ENCODE measurements around the gene NEU1. TPM values are rescaled to one million over a fixed set of nuclear protein-coding genes. Genes with fewer than 3 reads are reported as not detected.

The NEU1 gene
- total RNA-seq, 1 experiment from 2014 or later: 25.2 TPM

DNA sequence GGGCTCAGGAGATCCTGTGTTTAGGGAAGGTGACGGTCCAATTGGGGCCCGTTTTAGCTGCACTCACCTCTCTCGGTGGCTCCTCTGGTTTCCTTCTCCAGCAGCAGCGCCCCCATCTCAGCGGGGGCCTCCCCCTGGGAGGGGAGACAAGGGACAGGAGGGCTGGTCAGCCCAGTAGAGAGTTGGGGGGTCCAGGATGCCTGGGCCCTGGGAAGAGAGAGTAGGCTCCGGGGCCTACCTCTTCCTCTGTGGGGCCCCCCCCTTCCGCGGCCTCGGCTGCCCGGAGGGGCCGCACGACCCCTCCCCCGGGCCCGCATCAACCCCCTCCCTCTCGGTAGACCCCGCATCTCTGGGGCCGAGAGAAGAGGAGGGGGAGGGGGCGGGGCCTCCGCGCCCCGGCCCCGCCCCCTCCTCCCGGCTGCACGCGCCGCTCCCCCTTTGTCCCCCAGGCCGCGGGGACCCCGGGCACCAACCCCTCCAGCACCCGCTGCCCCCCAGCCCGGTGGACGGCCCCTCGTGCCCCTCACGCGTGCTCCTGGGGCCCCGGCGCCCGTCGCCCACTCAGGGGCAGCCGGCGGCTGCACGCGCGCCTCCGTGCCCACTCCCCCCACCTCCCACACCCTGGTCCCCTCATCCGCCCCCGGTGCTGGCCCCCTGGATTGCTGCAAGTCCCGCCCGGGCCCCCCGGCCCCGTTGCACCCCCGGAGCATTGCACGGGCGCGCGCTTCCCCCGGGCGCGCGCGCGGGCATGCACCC, 34.4 kb upstream of the NEU1 start:
- DNase-seq (ENCODE audit: extremely low read depth, low read depth): no peak

DNA sequence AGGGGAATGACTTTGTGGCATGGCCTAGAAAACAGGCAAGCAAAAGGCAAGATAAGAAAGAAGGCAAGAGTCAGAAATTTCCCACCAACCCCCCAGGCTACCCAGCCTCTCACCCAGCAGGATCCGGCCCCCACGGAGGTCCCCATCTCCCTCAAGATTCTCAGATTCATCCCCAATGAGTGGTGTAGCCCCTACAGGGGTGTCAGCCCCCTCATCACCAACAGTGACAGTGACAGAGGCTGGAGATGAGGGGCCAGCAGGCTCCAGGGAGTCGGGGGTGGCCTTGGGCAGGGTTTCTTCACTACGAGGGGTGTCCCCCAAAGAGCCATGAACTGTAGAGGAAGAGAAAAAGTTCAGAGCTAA, 33.9 kb upstream of the NEU1 start:
- no peak for DNase-seq (ENCODE audit: extremely low read depth, low read depth)

DNA sequence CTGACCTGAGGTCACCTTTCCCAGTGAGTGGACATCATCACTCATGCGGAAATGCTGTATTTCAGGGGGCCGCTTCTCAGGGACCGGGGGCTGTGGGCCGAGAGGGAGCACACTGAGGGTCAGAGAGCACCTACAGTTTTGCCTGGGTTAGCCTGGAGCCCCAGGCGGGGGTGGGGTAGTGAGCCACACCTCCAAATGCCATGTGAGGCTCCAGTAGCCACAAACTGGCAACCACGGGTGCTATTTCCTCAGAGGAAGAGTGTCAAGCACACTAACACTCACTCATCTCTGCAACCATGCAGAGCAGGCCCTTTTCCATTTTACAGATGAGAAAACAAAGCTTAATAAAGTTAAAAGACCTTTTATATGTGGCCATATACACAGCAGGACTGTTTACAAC, 30.2 kb upstream of the NEU1 start:
- no peak for DNase-seq (ENCODE audit: extremely low read depth, low read depth)

DNA sequence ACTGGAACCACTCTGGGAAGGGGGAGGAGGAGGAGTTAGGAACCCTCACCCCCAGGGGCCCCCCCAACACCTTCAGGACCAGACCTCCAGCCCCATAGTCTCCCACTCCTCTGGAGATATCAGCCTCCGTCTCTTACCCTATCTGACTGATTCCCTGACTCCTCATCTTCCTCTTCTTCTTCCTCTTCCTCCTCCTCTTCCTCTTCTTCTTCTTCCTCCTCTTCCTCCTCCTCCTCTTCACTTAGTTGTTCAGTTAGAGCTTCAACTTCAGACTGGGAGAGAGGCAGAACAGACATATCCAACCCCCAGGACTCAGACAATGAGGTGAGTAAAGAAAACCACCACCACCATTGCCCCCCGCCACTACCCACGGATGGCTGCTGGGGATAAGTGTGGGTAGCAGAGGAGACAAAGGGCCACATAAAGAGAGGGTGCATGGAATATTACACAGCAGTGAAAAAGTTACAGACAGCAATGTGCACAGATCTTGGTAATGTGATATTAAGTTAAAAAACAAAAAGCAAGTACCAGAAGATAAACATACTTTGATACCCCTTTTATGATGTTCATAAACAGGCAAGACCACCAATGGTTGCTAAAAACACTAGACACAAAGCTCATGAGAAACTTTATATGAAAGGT, 26.8 kb upstream of the NEU1 start:
- no peak for DNase-seq (ENCODE audit: extremely low read depth, low read depth)

DNA sequence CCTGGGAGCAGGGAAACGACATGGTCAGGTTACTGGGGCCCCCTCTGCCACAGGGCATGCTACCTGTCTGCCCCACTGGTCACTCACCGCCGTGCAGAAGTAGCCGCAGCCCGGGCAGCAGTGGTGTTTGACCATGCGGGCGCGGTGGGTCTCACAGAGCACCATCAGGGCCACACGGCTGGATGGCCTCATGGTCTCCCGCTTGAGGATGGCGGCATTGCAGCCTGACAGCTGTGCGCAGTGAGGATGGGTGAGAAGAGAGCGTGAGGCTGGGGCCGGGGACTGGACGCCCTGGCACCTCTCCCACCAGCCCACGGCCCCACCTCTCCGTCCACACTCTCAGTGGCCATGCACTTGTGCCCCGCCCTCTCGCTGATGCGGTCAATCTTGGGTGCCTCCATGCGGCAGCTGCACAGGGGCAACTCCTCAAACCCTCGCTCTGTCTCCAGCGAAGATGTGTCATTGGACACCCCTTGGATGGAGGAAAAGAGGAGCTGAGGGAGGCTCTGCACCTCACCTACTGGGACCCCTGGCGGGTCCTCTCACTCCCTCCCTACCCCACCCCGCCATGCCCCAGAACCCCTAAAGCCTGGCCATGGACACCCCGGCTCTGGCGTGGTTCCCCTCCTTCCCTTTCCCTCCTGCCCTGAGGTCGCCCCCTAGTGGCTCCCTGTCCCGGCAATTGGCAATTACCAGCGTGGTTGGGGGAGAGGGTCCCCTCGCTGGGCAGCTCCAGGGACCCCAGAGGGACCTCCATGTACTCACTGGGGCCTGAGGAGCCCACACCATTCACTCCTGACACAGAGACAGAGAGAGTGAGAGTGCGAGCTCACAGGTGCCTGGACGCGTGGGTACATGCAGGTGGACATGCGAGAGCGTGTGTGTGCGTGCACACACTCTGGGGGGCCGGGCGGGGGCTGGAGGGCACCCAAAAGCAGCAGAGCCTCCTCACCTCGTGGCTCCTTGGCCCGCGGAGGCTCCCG, 25.9 kb upstream of the NEU1 start:
- no peak for DNase-seq (ENCODE audit: extremely low read depth, low read depth)

DNA sequence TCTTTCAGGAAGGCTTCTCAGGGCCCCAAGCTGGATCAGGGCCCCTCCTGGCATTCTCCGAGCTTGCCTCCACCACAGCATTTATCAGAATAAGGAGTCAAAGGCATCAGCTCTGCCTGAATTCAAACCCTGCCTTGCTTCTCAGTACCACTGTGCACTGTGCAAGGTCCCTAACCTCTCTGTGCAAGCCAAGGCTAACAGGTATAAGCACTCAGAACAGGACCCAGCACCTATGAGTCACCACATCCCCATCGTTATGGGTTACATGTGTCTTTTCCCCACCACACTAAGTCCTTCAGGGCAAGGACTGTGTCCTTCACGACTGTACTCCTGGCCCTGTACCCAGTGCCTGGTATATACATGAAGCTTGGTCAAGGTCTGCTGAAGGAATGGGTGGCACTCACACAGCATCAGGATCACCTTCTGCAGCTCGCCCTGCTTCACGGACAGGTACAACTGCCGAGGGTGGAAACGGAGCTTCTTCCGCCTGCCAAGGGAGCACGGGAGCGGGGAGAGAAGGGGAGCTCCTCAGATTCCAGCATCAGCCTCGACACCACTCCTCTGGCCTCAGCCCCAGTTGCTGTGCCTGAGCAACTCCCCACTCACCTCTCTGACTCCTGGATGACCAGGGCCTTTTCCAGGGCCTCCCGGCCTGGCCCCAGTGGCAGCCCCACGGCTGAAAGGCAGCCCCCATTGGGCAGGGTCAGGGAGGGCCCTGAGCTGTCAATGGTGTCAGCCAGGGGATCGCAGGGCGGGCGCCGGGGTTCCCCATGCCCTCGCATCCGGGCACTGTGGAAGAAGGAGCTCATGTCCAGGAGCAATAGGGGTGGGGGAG, 24.8 kb upstream of the NEU1 start:
- no peak for DNase-seq (ENCODE audit: extremely low read depth, low read depth)

DNA sequence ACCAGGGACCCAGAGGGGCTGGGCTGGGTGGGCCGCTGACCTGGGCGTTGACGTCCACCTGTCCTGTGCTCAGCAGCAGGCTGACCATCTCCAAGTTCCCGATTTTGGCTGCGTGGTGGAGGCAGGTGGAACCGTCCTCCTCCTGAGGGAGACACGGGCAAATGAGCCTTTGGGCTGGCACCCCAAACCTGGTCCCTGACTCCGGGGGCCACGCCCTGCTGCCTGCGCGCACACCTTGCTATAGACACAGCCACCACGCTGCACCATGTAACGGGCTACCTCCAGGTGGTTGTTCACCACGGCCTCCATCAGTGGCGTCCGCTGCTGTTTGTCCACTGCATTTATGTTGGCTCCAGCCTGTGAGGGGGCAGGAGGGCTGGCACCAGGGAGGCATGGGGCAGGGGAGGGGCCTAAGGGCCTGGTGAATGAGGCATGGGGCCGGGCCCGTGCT, 23.9 kb upstream of the NEU1 start:
- DNase-seq (ENCODE audit: extremely low read depth, low read depth): no peak

DNA sequence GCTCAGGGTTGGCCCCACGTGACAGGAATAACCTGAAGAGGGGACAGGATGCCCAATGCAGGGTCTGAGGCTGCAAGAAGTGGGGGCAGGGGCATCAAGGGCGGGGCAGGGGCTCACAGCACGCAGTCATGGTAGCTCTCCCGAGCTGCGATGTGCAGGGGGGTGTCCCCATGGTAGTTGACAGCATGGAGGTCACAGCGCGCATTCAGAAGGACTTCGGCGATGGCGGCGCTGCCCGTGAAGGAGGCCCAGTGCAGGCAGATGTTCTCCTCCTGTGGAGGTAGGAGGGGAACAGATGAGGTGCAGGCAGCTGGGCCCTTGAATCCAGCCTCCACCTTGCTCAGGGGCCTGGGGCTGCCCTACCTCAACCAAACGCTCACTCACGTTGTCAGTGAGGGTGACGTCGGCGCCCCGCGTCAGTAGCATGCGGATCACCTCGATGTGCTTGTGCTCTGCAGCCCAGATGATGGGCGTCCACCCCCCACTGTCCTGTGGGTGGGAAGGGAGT, 22.0 kb upstream of the NEU1 start:
- no peak for DNase-seq (ENCODE audit: extremely low read depth, low read depth)

DNA sequence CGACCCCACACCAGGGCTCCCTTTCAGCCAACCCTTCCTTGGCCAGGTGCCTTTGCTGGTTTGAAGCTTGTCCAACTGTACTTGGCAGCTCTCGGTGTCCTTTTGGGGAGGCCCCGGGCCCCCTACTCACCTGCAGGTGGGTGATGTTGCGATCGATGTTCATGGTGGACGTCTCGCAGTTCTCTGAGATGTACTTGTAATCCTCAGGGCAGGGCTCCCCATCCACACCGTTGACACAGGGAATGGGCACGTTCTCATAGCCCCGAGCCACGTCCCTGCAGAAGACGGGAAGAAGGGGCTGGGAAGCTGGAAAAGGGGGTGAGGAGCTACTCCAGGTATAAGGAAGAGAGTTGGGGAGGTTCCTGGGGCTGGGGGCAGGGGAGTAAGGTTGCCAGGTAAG, 21.1 kb upstream of the NEU1 start:
- no peak for DNase-seq (ENCODE audit: extremely low read depth, low read depth)

DNA sequence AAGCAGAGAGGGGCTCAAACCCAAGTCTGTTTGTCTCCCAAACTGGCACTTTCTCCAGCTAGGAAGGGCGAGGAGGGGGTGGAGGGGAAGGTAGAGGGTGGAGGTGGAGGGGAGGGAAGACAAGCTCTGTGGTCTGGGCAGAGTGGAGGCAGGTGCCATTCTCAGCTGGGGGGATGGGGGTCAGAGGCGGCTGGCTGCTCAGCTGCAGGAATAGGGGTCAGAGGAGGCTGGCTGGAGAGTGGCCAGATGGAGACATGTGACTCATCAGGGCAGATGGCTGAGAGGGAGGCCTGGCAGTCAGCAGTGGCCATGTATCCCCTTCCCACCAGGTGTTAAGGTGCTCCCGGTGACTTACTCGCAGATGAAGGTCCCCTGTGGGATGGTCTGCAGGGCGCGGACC, 19.7 kb upstream of the NEU1 start:
- no peak for DNase-seq (ENCODE audit: extremely low read depth, low read depth)

DNA sequence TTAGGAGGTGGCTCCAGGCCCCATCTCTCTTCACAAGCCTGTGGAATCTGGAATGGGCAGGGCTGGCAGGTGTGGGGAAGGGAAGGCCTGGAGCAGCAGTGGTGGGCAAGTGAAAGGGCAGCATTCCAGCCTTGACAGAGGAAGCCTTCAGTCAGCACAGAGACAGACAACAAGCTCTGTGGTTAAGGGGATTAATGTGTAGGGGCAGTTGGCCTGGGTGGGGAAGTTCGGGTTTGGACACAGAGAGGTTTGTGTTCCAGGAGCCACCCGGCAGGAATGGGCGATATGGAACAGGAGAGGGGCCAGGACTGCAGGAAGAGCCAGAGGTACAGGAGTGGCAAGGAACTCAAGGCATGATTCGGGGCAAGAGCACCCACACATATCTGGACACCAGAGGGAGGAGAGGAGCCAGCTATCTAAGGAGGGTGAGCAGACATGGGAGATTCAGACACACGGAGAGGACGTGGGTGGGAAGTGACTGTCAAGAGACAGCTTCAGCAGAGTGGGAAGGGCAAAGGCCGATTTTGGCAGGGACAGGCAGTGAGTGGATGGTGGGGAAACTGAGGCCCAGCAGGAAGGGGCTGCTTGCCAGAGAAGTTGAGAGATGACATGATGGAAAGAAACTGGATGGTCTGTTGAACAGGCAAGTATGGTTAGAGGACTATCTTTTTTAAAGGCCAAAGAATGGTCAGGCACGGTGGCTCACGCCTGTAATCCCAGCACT, 18.7 kb upstream of the NEU1 start:
- DNase-seq (ENCODE audit: extremely low read depth, low read depth): no peak

DNA sequence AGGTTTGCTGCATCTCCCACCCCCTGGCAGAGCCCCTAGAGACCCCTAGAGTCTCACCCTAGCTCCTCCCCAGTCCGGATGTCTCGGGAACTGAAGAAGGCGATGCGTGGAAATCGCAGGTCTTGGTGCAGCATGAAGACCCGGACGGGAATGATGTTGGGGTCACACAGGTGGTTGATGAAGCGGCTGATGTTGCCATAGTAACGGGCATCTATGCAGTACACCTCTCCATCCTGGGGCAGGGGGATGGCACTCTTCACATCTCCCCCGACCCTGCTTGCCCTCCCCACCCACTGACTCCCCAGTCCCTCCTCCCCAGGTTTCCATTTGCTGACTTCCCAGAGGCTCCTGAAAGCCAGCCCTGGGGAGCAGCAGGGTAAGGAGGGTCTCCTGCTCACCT, 18.0 kb upstream of the NEU1 start:
- DNase-seq (ENCODE audit: extremely low read depth, low read depth): no peak

DNA sequence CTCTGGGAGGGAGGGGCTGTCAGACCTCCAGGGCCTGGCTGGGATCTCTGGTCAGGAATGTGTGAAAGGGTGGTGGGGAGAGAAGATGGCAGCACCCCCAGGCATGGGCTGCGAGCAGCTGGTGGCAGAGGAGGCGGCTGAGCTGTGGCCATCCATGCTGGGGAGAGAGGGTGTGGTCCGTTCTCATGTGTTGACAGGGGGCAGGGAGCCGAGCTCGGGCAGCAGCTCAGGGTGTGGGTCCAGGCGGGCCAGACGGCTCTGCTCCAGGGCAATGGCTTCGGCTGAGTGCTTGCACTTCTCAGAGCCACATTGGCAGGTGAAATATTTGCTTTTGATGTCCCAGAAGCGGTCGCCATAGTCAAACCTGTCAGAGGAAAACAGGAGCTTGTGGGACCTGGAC, 17.3 kb upstream of the NEU1 start:
- no peak for DNase-seq (ENCODE audit: extremely low read depth, low read depth)

DNA sequence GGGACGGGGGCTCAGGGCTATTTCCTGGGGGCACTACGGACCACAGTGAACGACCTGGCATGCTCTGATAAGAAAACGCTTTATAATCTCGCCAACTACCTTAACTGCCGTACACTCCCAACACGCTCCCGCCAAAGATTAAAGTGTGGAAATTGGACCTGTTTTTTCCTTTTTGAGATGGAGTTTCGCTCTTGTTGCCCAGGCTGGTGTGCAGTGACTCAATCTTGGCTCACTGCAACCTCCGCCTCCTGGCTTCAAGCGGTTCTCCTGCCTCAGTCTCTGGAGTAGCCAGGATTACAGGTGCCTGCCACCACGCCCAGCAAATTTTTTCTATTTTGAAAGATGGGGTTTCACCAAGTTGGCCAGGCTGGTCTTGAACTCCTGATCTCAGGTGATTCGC, 16.5 kb upstream of the NEU1 start:
- DNase-seq (ENCODE audit: extremely low read depth, low read depth): no peak

DNA sequence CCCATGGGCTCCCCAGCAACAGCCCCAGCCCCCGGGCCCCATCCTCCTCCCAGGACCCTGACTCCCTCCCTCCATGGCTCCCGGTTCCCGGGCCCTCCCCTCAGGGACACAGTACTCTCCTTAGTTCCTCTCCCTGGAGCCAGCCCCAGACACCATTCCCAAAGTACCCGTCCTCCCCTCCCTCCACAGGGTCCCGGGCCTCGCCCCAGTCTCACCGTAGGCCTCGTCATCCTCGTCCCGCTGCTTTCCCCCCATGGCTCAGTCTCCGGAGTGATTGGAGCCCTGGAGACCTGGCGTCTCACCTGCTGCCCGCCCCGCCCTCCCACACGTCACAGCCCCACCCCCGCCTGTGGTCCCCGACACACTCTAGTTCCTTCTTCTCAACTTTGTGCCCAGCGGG, 16.1 kb upstream of the NEU1 start, which contains the start of gene SLC44A4:
TSS of gene SLC44A4 (minus strand) at position 272 of the 400 bp plus-strand sequence. CDS start at position 255, 17 bp downstream.
- DNase-seq (ENCODE audit: extremely low read depth, low read depth): no peak

DNA sequence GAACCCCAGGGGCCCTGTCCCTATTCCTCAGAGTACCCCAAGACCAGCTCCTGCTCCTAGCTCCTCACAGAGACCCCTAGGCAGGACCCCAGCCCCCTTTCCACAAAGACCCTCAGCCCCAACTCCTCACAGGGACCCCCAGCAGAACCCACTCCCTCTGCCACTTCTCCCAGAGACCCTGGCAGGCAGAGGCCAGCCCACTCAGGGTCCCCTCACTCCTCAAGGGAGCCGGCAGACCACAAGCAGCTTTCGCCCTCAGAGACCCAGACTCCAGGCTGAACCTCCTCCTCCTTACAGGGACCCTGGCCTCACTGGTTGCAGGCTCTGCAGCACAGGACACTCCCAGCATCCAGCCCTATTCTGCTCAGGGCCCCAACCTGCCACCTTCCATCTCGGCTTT, 15.6 kb upstream of the NEU1 start:
- no peak for DNase-seq (ENCODE audit: extremely low read depth, low read depth)

DNA sequence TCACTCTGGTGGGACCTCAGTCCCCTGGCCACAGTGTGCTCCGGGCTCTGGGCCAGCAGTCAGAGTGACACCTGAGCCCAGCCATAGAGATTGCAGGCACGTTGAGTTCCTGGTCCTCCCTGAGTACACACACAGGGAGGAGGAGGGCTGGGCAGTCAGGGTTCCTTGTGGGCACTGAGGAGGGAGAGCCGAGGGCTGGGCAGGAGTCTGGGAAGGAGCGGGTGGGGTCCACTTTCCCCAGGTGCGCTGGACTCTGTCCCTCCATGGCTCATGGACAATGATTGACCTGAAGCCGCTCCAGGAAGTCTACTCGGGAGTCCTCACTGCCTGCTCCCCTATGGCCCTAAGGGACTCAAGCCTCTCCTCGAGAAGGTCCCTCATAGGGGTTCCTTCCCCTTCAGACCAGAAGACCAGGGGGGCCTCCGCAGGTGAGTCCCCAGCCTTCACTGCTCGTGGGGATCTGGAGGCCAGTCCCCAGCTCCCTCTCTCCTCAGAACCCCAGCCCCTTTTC, 15.1 kb upstream of the NEU1 start:
- DNase-seq (ENCODE audit: extremely low read depth, low read depth): no peak

DNA sequence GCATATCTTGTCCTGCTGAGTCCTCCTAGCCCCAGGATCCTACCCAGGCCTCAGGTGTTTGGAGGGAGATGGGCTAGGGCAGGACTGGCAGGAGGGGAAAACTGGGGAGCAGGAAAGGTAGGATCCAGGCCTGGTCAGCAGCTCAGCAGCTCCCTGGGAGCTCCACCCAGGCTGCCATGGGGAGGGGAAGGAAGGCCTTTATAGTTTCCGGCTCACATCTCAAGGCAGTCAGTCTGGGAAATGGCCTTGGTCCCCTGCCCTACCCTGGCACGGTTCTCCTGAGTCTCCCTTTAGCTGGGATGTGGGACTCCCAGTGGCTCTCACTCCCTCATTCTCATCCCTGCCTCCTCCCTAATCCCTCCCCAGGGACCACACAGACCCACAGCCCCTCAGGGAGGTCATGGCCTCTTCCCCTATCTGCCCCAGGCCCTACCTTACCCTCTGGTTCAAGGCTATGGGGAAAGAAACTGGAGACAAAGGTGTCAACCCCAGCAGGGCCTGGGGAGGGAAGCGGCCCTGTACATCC, 14.6 kb upstream of the NEU1 start:
- no peak for DNase-seq (ENCODE audit: extremely low read depth, low read depth)

DNA sequence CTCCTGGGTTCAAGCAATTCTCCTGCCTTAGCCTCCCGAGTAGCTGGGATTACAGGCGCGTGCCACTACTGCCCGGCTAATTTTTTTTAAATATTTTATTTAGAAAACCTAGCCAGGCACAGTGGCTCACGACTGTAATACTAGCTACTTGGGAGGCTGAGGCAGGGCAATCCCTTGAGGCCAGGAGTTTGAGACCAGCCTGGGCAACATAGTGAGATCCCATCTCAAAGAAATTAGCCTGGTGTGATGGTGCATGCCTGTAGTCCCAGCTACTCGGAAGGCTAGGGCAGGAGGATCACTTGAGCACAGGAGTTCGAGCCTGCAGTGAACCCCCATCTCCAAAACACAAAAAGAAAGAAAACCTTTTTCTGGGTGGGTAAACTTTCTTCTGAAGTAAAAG, 13.7 kb upstream of the NEU1 start:
- no peak for DNase-seq (ENCODE audit: extremely low read depth, low read depth)
